Type B pancreatic cell (in vitro differentiated cells): ENCODE data around the gene KIF22. TPM values are rescaled to one million over a fixed set of nuclear protein-coding genes. Genes with fewer than 3 reads are reported as not detected.

Source experiments
- DNase-seq: peaks from one replicate; pipeline ENCODE4 v3.0.0; 2021; ENCODE audit warnings: mixed read lengths; ENCODE audit not compliant: unreplicated experiment; ENCODE audit errors: extremely low spot score
- H3K27ac Mint-ChIP-seq: 2 replicates; pipeline ENCODE4 v1.8.0; 2021; ENCODE audit warnings: mild to moderate bottlenecking, mixed read lengths
- H3K27me3 Mint-ChIP-seq: 2 replicates; pipeline ENCODE4 v1.8.0; 2021; ENCODE audit warnings: mixed read lengths
- H3K36me3 Mint-ChIP-seq: 2 replicates; pipeline ENCODE4 v1.8.0; 2021; ENCODE audit warnings: mixed read lengths
- H3K4me1 Mint-ChIP-seq: one replicate; pipeline ENCODE4 v1.8.0; 2021; ENCODE audit warnings: mixed read lengths; ENCODE audit not compliant: unreplicated experiment
- H3K4me3 Mint-ChIP-seq: 2 replicates; pipeline ENCODE4 v1.8.0; 2021; ENCODE audit warnings: mild to moderate bottlenecking, mixed read lengths
- H3K9me3 Mint-ChIP-seq: 2 replicates; pipeline ENCODE4 v1.8.0; 2021; ENCODE audit warnings: mixed read lengths
- CTCF ChIP-seq: fragments of 200-600 bp; sonication (generic); conservative IDR thresholded peaks from 2 replicates; pipeline ENCODE4 v1.5.0; 2021; ENCODE audit warnings: antibody characterized with exemption, mild to moderate bottlenecking
- total RNA-seq: library from RNA; stranded (reverse); gene quantifications from 2 replicates; pipeline ENCODE4 v1.2.1, GENCODE V29; 2021; ENCODE audit warnings: low replicate concordance

The KIF22 gene
- total RNA-seq, 1 donor from 2014 or later = 112 TPM

- Mint-ChIP-seq H3K4me1 (peaks cover 11% of the 10 kb centered on the region), H3K9me3 (no peaks in the 10 kb centered on the region), H3K36me3 (no peaks in the 10 kb centered on the region), H3K27ac (no peak overlapping the region), H3K4me3 (no peak overlapping the region), H3K27me3 (no peaks in the 10 kb centered on the region)
- DNase-seq = no peak
- TF ChIP-seq CTCF = no peak
These were observed 62.1 kb downstream of the KIF22 start for GRCh38 chr16:29852654-29853053.

GRCh38 chr16:29854520-29855100, 64.1 kb downstream of the KIF22 start:
- no peaks in the 10 kb centered on the region for H3K9me3 Mint-ChIP-seq
- no peak for DNase-seq
- no peak overlapping the region for H3K27ac Mint-ChIP-seq
- H3K27me3 Mint-ChIP-seq = no peaks in the 10 kb centered on the region
- peaks cover 6% of the 10 kb centered on the region for H3K4me1 Mint-ChIP-seq
- H3K4me3 Mint-ChIP-seq = no peak overlapping the region
- TF ChIP-seq CTCF = no peak
- H3K36me3 Mint-ChIP-seq = peaks cover 4% of the 10 kb centered on the region

Other genes starting within 250 kb of the KIF22 start
- 0.14 and 0.31 TPM in 2 replicates for gene SPN, start 127.5 kb upstream of the KIF22 start, total RNA-seq
- 92.3 and 129 TPM in 2 replicates for gene QPRT, start 111.6 kb upstream of the KIF22 start, total RNA-seq
- 2.1 and 3.3 TPM in 2 replicates for gene C16orf54, start 44.8 kb upstream of the KIF22 start, total RNA-seq
- gene ZG16, start 12.5 kb upstream of the KIF22 start, total RNA-seq = 0.85 and 1.5 TPM in 2 replicates
- 207 and 294 TPM in 2 replicates for gene MAZ, start 15.8 kb downstream of the KIF22 start, total RNA-seq
- gene PRRT2, start 21.4 kb downstream of the KIF22 start, total RNA-seq = 1.4 and 15.1 TPM in 2 replicates
- gene PAGR1, start 25.4 kb downstream of the KIF22 start, total RNA-seq = 25.5 and 33.5 TPM in 2 replicates
- gene MVP, start 29.7 kb downstream of the KIF22 start, total RNA-seq = 27.4 and 46.3 TPM in 2 replicates
- 58.0 and 73.3 TPM in 2 replicates for gene CDIPT, start 72.5 kb downstream of the KIF22 start, total RNA-seq
- 19.3 and 19.4 TPM in 2 replicates for gene SEZ6L2, start 108.8 kb downstream of the KIF22 start, total RNA-seq
- 7.8 TPM in 2 replicates for gene ASPHD1, start 109.7 kb downstream of the KIF22 start, total RNA-seq
- gene KCTD13, start 135.5 kb downstream of the KIF22 start, total RNA-seq = 17.9 and 20.6 TPM in 2 replicates
- 72.4 and 73.5 TPM in 2 replicates for gene TMEM219, start 171.3 kb downstream of the KIF22 start, total RNA-seq
- gene TAOK2, start 183.1 kb downstream of the KIF22 start, total RNA-seq = 42.6 and 52.4 TPM in 2 replicates
- gene HIRIP3, start 204.9 kb downstream of the KIF22 start, total RNA-seq = 13.7 and 20.9 TPM in 2 replicates
- 52.8 and 78.7 TPM in 2 replicates for gene INO80E, start 205.5 kb downstream of the KIF22 start, total RNA-seq
- 6.9 and 9.7 TPM in 2 replicates for gene DOC2A, start 220.3 kb downstream of the KIF22 start, total RNA-seq
- gene C16orf92, start 232.4 kb downstream of the KIF22 start, total RNA-seq = not detected in 2 replicates
- 0.31 and 2.1 TPM in 2 replicates for gene TLCD3B, start 240.5 kb downstream of the KIF22 start, total RNA-seq